GM19328 (cell line): Measurements from ENCODE around the gene DDX18.
"Not testable (repeated sequence)": the region's sequence is repeated elsewhere in the genome, so short reads cannot be mapped to it uniquely, and the experiment has no call there.

ENCODE experiments used
- ATAC-seq: cut with Tn5 transposase; IDR thresholded peaks from one replicate; pipeline ENCODE4 v1.9.1; 2021; ENCODE audit warnings: mild to moderate bottlenecking, moderate library complexity; ENCODE audit not compliant: unreplicated experiment

DDX18 gene

GRCh38 chr2:117814417-117815264 lies at the start of gene DDX18:
TSS of gene DDX18 (plus strand) at chr2:117814691. CDS start at chr2:117814778, 87 bp downstream.
- ATAC-seq = peak; percentile 97

- no peak for ATAC-seq
Measured at GRCh38 chr2:117770730-117771129, 43.8 kb upstream of the DDX18 start.

- no peak for ATAC-seq
Measured at GRCh38 chr2:117771969-117772630, 42.4 kb upstream of the DDX18 start.

- ATAC-seq = no peak
Measured at GRCh38 chr2:117774716-117775115, 39.8 kb upstream of the DDX18 start.

- ATAC-seq = no peak
Measured at GRCh38 chr2:117775703-117776219, 38.7 kb upstream of the DDX18 start.

GRCh38 chr2:117776888-117777287 lies 37.6 kb upstream of the DDX18 start:
- no peak for ATAC-seq

GRCh38 chr2:117785740-117786139 lies 28.8 kb upstream of the DDX18 start:
- peak; percentile 82 for ATAC-seq

- ATAC-seq = no peak
Measured at GRCh38 chr2:117786520-117786919, 28.0 kb upstream of the DDX18 start.

- no peak for ATAC-seq
Measured at GRCh38 chr2:117789505-117789904, 25.0 kb upstream of the DDX18 start.

GRCh38 chr2:117794668-117795067 lies 19.8 kb upstream of the DDX18 start:
- ATAC-seq = no peak

- ATAC-seq = no peak
Measured at GRCh38 chr2:117801826-117802225, 12.7 kb upstream of the DDX18 start.

GRCh38 chr2:117803644-117804325 lies 10.7 kb upstream of the DDX18 start:
- not testable (repeated sequence) for ATAC-seq

GRCh38 chr2:117812443-117812842 lies 2.0 kb upstream of the DDX18 start:
- ATAC-seq = no peak

- no peak for ATAC-seq
Measured at GRCh38 chr2:117815946-117816345, 1.5 kb downstream of the DDX18 start.

- no peak for ATAC-seq
Measured at GRCh38 chr2:117818921-117819320, 4.4 kb downstream of the DDX18 start.

GRCh38 chr2:117820444-117820843 lies 6.0 kb downstream of the DDX18 start:
- ATAC-seq = no peak

GRCh38 chr2:117825437-117825836 lies 10.9 kb downstream of the DDX18 start:
- ATAC-seq = no peak

- not testable (repeated sequence) for ATAC-seq
Measured at GRCh38 chr2:117827464-117827863, 13.0 kb downstream of the DDX18 start.

- no peak for ATAC-seq
Measured at GRCh38 chr2:117828870-117829269, 14.4 kb downstream of the DDX18 start.

GRCh38 chr2:117832332-117832731 lies 17.8 kb downstream of the DDX18 start:
- no peak for ATAC-seq

GRCh38 chr2:117832905-117833613 lies 18.6 kb downstream of the DDX18 start:
- ATAC-seq = no peak
